Activated CD8-positive, alpha-beta memory T cell treated with anti-CD3 and anti-CD28 coated beads, Interleukin-2, amount 50 U/mL, for 24 hours (primary cell): ENCODE measurements around the gene AADACL2.
"Not testable (repeated sequence)": the region's sequence is repeated elsewhere in the genome, so short reads cannot be mapped to it uniquely, and the experiment has no call there.

Source experiments
- DNase-seq: peaks from one replicate; pipeline ENCODE4 v3.0.0-alpha.2; 2020; ENCODE audit errors: extremely low read depth

Gene AADACL2

DNA sequence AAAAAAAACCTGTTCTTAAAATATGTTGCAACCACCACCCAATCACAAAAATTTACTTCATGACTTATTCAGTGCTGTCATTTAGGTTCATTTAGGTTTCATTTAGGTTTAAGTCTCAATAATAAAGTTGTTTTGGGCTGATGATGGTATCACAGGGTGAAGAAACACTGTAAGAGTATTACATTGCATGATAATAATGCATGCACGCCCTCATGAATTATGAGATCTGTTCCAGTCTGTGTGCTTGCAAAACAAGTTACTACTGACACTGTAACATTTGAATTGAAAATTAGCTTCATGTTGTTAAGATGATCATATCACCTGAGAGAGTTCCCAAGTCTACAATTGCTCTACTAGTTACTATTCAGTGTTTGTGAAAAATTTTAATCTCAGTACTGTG lies at the start of gene AADACL2:
TSS of gene AADACL2 (plus strand) at position 315 of the 400 bp plus-strand sequence. CDS start 109 bp downstream, outside the sequence.
- no peak for DNase-seq

DNA sequence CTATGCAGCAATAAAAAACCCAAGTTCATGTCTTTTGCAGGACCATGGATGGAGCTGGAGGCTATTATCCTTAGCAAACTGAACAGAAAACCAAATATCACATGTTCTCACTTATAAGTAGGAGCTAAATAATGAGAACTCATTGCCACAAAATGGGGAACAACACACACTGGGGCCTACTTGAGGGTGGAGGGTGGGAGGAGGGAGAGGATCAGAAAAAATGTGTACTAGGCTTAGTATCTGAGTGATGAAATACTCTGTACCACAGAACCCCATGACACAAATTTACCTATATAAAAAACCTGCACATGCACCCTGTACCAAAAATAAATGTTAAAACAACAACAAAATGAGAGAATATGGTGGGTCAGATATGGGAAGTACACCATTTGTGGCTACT lies 49.6 kb upstream of the AADACL2 start:
- no peak for DNase-seq

- no peak for DNase-seq
Observed at GRCh38 chr3:151686257-151686656, 47.5 kb upstream of the AADACL2 start.

DNA sequence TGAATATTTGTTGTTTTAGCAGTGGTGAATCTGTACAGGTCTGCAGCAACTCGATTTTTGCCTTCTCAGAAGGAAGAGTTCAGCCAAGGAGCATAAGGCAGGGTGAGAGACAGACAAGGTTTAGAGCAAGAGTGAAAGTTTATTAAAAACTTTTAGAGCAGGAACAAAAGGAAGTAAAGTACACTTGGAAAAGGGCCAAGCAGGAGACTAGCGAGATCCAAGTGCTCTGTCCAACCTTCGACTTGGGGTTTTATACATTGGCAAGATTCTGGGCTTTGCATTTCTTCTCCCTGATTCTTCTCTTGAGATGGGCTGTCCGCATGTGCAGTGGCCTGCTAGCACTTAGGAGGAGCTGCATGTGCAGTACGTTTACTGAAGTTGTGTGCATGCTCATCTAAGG lies 46.7 kb upstream of the AADACL2 start:
- no peak for DNase-seq

GRCh38 chr3:151688571-151688970 lies 45.2 kb upstream of the AADACL2 start:
- no peak for DNase-seq

- DNase-seq, result no peak
Observed at GRCh38 chr3:151690645-151691044, 43.1 kb upstream of the AADACL2 start.

DNA sequence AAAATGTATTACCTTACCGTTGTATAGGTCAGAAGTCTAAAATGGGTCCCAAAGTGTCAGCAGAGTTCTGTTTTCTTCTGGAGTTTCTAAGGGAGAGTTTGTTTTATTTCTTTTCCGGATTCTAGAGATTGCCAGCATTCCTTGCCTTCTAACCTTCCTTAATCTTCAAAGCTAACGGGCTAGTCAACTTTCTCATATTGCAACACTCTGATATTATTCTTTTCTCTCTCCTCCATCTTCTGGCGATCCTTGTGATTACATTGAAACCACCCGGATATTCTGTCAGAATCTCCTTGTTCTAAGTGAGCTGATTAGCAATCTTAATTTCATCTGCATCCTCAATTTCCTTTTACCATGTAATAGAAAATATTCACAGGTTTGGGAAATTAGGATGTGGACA lies 36.2 kb upstream of the AADACL2 start:
- no peak for DNase-seq

- no peak for DNase-seq
Observed at GRCh38 chr3:151707216-151707615, 26.5 kb upstream of the AADACL2 start.

GRCh38 chr3:151708868-151709267 lies 24.9 kb upstream of the AADACL2 start:
- DNase-seq, result no peak

GRCh38 chr3:151709847-151710246 lies 23.9 kb upstream of the AADACL2 start:
- DNase-seq, result no peak

- no peak for DNase-seq
Observed at GRCh38 chr3:151721294-151721693, 12.4 kb upstream of the AADACL2 start.

- no peak for DNase-seq
Observed at GRCh38 chr3:151722856-151723255, 10.9 kb upstream of the AADACL2 start.

DNA sequence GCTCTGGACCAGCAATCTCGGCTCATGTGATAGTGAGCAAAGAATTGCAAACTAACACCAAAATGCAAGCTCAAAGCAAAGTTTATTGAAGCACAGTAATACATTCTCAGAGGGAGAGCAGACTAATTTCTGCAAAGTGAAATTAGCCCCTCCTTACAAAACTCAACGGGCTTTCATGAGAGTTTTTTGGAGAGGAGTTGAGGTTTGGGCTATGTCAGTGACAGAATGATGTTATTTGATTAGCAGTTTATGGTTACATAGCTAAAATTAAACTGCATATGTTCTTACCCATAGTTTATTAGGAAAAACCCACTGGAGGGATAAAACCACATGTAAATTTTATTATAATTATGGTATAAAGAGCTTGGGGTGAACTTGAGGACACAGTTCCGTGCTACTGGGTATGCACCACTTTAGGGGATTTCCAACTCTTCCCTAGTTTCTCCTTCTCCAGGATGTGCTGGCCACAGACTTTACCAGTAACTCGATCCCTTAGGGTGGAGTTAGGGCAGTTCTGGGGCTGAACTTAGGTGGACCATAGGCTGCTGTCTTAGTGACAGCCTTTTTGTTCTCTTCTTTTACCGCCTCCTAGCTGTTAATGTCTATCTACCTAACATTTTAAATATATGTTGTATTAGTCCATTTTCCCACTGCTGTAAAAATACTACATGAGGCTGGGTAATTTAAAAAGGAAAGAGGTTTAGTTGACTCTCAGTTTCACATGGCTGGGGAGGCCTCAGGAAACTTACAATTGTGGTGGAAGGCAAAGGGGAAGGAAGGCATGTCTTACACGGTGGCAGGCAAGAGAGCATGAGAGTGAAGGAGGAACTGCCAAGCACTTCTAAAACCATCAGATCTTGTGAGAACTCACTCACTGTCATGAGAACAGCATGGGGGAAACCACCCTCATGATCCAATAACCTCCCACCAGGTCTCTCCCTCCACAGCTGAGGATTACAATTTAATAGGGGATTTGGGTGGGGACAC lies 8.9 kb upstream of the AADACL2 start:
- DNase-seq, result no peak

DNA sequence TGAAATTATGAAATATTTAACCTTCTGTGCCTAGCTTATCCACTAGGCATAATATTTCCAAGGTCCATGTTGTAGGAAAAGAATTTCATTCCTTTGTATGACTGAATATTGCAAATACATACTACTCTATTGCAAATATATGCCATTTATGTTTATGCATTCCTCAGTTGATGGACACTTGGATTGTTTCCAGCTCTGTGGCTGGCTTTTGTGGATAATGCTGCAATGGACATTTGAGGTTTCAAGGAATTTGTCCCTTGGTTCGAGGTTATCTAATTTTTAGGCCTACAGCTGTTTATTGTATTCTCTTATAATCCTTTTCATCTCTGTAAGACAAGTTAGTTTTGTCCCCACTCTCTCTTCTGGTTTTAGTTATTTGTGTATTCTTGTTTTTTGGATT lies 7.7 kb upstream of the AADACL2 start:
- DNase-seq, result no peak

DNA sequence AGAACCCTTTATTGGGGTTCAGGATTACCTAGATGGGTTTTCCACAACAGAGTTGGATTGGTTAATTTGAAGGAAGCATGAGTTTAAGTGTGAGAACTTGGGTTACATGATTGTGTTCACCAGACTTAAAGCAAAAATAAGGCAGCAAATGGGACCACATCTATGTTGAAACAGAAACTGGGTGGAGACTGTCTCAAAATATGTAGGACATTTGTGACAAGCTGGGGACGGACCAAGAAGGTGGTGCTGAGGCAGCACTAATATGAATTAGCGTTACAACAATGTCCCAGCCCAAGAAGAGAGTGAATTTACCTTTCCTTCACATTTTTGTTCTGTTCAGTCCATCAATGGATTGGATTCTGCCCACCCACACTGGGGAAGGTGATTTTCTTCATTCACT lies 866 bp upstream of the AADACL2 start:
- no peak for DNase-seq

GRCh38 chr3:151740581-151740980 lies 6.9 kb downstream of the AADACL2 start:
- DNase-seq, result no peak

- DNase-seq, result no peak
Observed at GRCh38 chr3:151743855-151744254, 10.1 kb downstream of the AADACL2 start.

DNA sequence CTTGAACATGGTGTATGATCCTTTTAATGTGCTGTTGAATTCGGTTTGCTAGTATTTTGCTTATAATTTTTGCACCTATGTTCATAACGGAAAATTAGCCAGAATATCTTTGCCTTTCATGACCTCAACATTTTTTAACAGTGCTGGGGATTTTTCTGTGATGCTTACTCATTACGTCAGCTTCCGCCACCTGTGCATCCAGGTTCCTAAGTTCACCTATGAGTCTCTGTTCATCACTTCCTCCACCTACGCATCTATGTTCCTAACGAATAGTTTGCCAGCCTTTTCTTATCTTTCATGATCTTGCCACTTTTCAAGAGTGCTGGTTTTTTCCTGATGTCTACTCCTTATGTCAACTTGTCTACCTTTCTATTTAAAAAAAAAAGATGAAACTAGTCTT lies 16.5 kb downstream of the AADACL2 start:
- no peak for DNase-seq

GRCh38 chr3:151750678-151751077 lies 17.0 kb downstream of the AADACL2 start:
- no peak for DNase-seq

GRCh38 chr3:151751161-151751560 lies 17.4 kb downstream of the AADACL2 start:
- DNase-seq, result no peak

GRCh38 chr3:151753846-151754245 lies 20.1 kb downstream of the AADACL2 start:
- no peak for DNase-seq

- no peak for DNase-seq
Observed at GRCh38 chr3:151761581-151761980, 27.9 kb downstream of the AADACL2 start.

- not testable (repeated sequence) for DNase-seq
Observed at GRCh38 chr3:151764699-151765098, 31.0 kb downstream of the AADACL2 start.

DNA sequence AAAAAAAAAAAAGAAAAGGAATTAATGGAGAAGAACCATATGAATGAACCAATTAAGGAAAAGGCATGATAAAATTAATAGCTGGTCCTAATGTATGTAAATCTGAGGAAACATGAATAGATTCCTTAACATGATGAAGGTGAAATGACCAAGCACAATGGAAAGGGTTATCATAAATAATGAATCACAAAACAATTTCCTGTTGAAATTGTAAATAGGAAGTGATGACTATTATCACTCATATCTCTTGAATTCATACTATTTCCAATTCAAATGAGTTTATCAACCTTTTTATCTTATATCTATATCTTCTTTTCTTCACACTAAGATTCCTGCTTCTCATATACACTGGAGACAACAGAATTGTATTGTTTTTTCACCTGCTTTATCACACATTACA lies 32.0 kb downstream of the AADACL2 start:
- DNase-seq, result no peak
